NCI-H82 treated with DMSO at 0.1 percent for 48 hours (cell line): ENCODE results near the gene MAPK4.
"Not testable (repeated sequence)": the region's sequence is repeated elsewhere in the genome, so short reads cannot be mapped to it uniquely, and the experiment has no call there.

Experiments
- DNase-seq: peaks from one replicate; lab custom pipeline; 2025; ENCODE audit not compliant: unreplicated experiment; lab: John Stamatoyannopoulos, UW

Gene MAPK4

GRCh38 chr18:50573679-50574078 is 13.8 kb downstream of the MAPK4 start:
- DNase-seq, result no peak

- no peak for DNase-seq
Observed at GRCh38 chr18:50578030-50578429, 18.1 kb downstream of the MAPK4 start.

GRCh38 chr18:50578651-50579050 is 18.8 kb downstream of the MAPK4 start:
- no peak for DNase-seq

GRCh38 chr18:50579061-50579774 is 19.3 kb downstream of the MAPK4 start:
- no peak for DNase-seq

- DNase-seq, result no peak
Observed at GRCh38 chr18:50581517-50581916, 21.6 kb downstream of the MAPK4 start.

- DNase-seq, result no peak
Observed at GRCh38 chr18:50582500-50582899, 22.6 kb downstream of the MAPK4 start.

GRCh38 chr18:50586710-50587109 is 26.8 kb downstream of the MAPK4 start:
- no peak for DNase-seq

GRCh38 chr18:50590593-50590992 is 30.7 kb downstream of the MAPK4 start:
- DNase-seq, result no peak

- no peak for DNase-seq
Observed at GRCh38 chr18:50594012-50594411, 34.1 kb downstream of the MAPK4 start.

- DNase-seq, result no peak
Observed at GRCh38 chr18:50594942-50595341, 35.1 kb downstream of the MAPK4 start.

GRCh38 chr18:50602466-50602865 is 42.6 kb downstream of the MAPK4 start:
- no peak for DNase-seq

GRCh38 chr18:50606609-50607008 is 46.7 kb downstream of the MAPK4 start:
- DNase-seq, result no peak

GRCh38 chr18:50607378-50607926 is 47.6 kb downstream of the MAPK4 start:
- DNase-seq, result no peak

GRCh38 chr18:50609171-50609570 is 49.3 kb downstream of the MAPK4 start:
- not testable (repeated sequence) for DNase-seq

- DNase-seq, result no peak
Observed at GRCh38 chr18:50610349-50610748, 50.5 kb downstream of the MAPK4 start.

- no peak for DNase-seq
Observed at GRCh38 chr18:50611529-50611941, 51.6 kb downstream of the MAPK4 start.

GRCh38 chr18:50614838-50615237 is 55.0 kb downstream of the MAPK4 start:
- DNase-seq, result no peak

GRCh38 chr18:50616484-50617048 is 56.7 kb downstream of the MAPK4 start:
- no peak for DNase-seq

- DNase-seq, result no peak
Observed at GRCh38 chr18:50619861-50620275, 60.0 kb downstream of the MAPK4 start.

- DNase-seq, result no peak
Observed at GRCh38 chr18:50620319-50620718, 60.4 kb downstream of the MAPK4 start.

- no peak for DNase-seq
Observed at GRCh38 chr18:50621366-50621765, 61.5 kb downstream of the MAPK4 start.

- DNase-seq, result no peak
Observed at GRCh38 chr18:50622320-50622719, 62.4 kb downstream of the MAPK4 start.
